LNCaP clone FGC (cell line): Measurements from ENCODE around the gene DNAJB2.
"Not testable (repeated sequence)": the region's sequence is repeated elsewhere in the genome, so short reads cannot be mapped to it uniquely, and the experiment has no call there.

Experiments
- DNase-seq: peaks from one replicate; pipeline ENCODE4 v3.0.0-alpha.2; 2011; ENCODE audit warnings: low read depth
- H3K4me3 ChIP-seq: 2 replicates; pipeline ENCODE4 v1.5.1; 2011; ENCODE audit warnings: mild to moderate bottlenecking, low read depth, low read length, control low read depth
- TF ChIP-seq, protein P1 (sequence below): IDR thresholded peaks from 2 replicates; pipeline ENCODE4 v1.5.1; 2012; ENCODE audit warnings: mild to moderate bottlenecking; ENCODE audit not compliant: control insufficient read depth, insufficient read depth; ENCODE audit errors: extremely low read depth

The DNAJB2 gene

DNA sequence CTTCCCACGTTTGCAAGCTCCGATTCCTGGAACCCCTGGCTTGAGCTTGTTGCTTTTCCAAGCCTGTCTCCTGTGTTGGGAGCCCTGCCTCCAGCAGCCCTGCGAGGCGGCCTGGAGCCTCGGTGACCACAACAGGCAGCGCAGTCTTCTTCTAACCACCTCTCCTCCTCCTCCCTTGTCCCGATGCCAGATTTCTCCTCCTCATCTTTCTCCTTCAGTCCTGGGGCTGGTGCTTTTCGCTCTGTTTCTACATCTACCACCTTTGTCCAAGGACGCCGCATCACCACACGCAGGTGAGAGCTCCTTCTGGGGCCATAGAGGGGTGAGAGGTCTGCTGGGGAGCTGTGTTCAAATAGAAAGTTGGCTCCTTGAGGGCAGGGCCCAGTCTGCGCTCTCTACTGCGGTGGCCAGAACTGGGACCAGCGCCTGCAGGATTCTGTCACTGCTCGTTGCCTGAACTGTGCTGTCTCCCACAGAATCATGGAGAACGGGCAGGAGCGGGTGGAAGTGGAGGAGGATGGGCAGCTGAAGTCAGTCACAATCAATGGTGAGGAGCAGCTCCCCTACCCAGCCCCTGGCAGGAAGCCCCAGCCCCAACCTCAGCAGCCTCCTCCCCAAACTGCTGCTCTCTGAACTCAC is 3.9 kb downstream of the DNAJB2 start:
- DNase-seq, result no peak
- H3K4me3 ChIP-seq, result no peak overlapping the region
- TF ChIP-seq, protein P1, sequence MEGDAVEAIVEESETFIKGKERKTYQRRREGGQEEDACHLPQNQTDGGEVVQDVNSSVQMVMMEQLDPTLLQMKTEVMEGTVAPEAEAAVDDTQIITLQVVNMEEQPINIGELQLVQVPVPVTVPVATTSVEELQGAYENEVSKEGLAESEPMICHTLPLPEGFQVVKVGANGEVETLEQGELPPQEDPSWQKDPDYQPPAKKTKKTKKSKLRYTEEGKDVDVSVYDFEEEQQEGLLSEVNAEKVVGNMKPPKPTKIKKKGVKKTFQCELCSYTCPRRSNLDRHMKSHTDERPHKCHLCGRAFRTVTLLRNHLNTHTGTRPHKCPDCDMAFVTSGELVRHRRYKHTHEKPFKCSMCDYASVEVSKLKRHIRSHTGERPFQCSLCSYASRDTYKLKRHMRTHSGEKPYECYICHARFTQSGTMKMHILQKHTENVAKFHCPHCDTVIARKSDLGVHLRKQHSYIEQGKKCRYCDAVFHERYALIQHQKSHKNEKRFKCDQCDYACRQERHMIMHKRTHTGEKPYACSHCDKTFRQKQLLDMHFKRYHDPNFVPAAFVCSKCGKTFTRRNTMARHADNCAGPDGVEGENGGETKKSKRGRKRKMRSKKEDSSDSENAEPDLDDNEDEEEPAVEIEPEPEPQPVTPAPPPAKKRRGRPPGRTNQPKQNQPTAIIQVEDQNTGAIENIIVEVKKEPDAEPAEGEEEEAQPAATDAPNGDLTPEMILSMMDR, result no peak

DNA sequence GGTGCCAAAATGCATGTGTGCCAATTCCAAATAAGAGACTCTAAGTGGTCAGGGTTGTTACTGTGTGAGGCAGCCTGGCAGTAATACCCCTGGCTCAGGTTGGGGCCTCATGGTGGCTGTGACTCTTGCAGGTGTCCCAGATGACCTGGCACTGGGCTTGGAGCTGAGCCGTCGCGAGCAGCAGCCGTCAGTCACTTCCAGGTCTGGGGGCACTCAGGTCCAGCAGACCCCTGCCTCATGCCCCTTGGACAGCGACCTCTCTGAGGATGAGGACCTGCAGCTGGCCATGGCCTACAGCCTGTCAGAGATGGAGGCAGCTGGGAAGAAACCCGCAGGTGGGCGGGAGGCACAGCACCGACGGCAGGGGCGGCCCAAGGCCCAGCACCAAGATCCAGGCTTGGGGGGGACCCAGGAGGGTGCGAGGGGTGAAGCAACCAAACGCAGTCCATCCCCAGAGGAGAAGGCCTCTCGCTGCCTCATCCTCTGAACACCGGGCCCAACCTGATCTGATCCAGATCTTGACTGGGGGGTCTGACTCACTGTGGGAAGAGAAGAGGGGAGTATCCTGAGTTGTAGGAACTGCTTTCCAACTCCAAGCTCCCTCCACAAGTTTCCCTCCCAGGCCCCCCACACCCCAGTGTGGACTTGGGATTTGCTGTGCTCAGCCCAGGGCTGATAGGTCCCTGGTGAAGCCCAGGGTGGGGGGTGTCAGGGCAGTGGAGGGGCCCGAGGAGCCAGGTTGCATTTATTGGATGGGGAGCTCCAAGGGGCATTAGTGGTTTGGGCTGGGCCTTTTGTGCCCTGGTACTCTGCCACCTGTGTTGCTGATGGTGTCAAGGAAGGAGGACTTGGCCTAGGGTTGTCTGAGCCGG is 5.6 kb downstream of the DNAJB2 start:
- no peak overlapping the region for H3K4me3 ChIP-seq
- DNase-seq, result no peak
- TF ChIP-seq, protein P1, result no peak

DNA sequence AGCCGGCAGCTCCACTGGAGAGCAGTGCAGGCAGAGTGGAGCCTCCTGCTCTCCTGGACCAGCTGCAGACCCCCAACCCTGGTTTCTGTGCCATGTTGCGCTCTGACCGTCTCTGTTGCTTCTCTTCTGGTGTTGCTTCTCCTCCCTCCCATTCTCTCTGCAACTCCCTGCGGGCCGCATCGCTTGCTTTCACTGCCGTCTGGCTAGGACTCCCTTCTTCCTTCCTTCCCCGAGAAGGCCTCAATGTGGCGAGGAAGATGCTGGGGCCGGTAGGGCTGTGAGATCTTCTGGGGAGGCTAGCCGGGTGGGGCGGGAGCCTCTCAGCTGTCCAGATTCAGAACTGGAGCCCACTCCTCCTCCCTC is 6.2 kb downstream of the DNAJB2 start:
- no peak overlapping the region for H3K4me3 ChIP-seq
- TF ChIP-seq, protein P1, result no peak
- no peak for DNase-seq

DNA sequence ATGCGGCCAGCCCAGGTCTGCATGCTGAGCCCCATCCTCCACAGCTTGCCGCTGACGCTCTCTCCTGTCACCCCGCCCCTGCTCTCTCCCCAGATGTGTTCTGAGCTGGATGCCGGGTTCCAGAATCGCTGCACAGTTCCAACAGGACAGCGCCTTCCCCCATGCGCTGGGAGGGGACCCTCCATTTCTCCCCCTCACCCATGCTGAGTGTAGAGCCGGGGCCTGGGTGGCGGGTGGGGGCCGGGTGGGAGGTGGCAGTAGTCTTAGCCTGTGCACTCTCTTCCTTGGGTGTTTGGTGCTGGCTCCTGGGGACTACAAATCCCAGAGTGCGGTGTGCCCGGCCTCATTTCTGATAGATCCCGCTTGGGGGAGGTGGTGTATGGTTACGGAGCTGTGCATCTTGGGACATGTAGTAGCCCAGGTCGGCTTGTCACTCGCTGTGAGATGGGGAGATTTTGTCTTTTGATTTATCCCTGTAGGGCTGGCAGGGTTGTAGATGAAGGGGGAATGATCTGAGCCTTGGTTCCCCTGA is 6.8 kb downstream of the DNAJB2 start:
- TF ChIP-seq, protein P1, result no peak
- DNase-seq, result no peak
- H3K4me3 ChIP-seq, result no peak overlapping the region

DNA sequence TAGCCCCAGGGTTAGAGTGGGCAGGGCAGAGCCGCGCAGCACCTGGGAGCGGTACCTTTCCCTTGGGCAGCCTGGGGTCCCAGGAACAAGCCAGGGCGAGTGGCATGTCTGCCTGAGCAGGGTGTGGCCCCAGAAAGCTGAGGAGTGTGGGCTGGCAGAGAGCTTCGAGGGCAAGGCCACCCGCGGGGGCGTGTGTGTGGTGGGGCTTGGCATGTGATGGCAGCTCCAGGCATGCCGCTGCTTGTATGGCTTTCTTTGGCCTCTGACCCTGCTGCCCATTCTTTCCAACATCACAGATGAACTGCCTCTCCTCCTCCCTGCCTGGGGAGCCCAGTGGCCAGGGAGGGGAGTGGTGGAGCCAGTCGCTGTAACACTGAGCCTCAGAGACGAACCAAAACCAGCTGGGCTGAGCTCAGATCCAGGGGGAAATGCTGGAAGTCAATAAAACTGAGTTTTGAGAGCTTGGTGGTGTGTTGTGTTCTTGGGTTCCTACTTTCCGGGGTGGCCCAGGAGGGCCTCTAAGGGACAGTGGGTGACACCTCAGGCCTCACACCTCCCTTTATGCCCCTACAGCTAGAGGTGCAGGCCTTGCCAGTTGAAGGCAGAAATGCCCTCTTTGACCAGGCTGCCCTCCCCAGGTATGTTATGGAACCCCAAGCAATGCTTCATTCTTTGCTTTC is 7.4 kb downstream of the DNAJB2 start:
- TF ChIP-seq, protein P1, result no peak
- no peak for DNase-seq
- no peak overlapping the region for H3K4me3 ChIP-seq

DNA sequence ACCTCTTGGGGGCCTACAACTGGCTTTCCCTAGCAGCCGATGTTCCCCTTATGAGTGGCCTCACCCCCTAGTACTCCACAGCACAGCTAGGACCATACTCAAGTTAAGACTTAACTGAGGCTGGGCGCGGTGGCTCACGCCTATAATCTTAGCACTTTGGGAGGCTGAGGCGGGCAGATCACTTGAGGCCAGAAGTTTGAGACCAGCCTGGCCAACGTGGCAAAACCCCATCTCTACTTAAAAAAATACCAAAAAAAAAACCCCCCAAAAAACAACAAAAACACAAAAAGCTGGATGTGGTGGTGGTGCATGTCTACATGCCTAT is 7.9 kb downstream of the DNAJB2 start:
- DNase-seq, H3K4me3 ChIP-seq: not testable (repeated sequence)

DNA sequence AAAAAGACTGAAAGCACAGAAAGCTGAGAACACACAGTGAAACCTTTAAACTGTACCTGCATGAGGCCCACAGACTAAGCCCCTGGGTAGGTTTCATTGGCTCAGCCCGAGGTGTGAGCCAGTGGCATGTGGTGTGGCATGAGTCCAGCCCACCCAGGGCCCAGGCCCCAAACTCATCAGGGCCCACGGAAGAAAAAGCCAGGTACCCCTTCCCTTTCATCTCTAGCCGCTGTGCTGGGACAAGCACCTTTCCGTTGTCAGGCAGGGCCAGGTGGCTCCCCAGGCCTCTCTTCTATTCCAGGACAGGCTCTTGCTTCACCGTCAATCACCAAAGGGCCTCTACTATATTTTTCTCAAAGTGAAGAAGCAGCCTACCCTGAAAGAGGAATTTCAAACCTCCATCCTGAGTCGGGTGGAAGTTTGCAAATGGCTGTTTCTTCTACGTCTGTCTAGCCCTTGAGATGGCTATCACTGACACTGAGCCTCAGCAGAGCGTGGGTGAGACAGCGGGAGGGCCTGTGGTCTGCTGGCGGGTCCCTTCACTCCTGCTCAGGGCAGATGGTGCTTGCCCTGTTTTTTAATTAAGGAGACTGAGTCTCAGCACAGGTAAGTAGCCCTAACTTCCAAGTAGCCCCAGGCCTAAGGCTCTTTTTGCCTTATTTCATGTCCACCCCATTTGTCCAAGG is 8.6 kb downstream of the DNAJB2 start:
- no peak for DNase-seq
- H3K4me3 ChIP-seq, result no peak overlapping the region
- TF ChIP-seq, protein P1, result no peak
